CD4-positive, alpha-beta memory T cell (primary cell): ENCODE measurements around the gene SLC35B1. TPM values are rescaled to one million over a fixed set of nuclear protein-coding genes. Genes with fewer than 3 reads are reported as not detected.

Source experiments
- CTCF ChIA-PET: fragments of 350-600 bp; sonication (Branson Sonifier 250); formaldehyde crosslinking; loops from one replicate; lab custom pipeline; 2021; ENCODE audit warnings: inconsistent platforms; ENCODE audit not compliant: partially characterized antibody; lab: Charles Lee
- POLR2A ChIA-PET: fragments of 350-600 bp; sonication (Branson Sonifier 250); formaldehyde crosslinking; loops from one replicate; lab custom pipeline; 2021; ENCODE audit not compliant: partially characterized antibody; lab: Charles Lee
- DNase-seq, 5 donors: peaks; one replicate each; pipeline versions ENCODE4 v3.0.0 to v3.0.0-alpha.2; 2020 to 2022; ENCODE audit warnings: mixed read lengths in 1 of 5
- H3K27ac ChIP-seq: one replicate; pipeline ENCODE4 v1.7.0; 2013; ENCODE audit warnings: low read depth, low read length
- H3K27me3 ChIP-seq: 2 replicates; pipeline ENCODE4 v1.7.0; 2013; ENCODE audit warnings: mild to moderate bottlenecking, low read length, moderate library complexity; ENCODE audit not compliant: insufficient read depth
- H3K36me3 ChIP-seq: 2 replicates; pipeline ENCODE4 v1.7.0; 2013; ENCODE audit warnings: mild to moderate bottlenecking, low read length, moderate library complexity; ENCODE audit not compliant: insufficient read depth
- H3K4me1 ChIP-seq: 2 replicates; pipeline ENCODE4 v1.7.0; 2013; ENCODE audit warnings: mild to moderate bottlenecking, low read length, moderate library complexity; ENCODE audit not compliant: insufficient read depth
- H3K4me3 ChIP-seq, 2 donors: one replicate each; pipeline ENCODE4 v1.7.0; 2013; ENCODE audit warnings: low read length in 2 of 2, mild to moderate bottlenecking in 1 of 2
- H3K9me3 ChIP-seq, 2 donors: one replicate each; pipeline ENCODE4 v1.7.0; 2013; ENCODE audit warnings: low read length in 2 of 2, control low read depth in 1 of 2; ENCODE audit not compliant: control insufficient read depth in 1 of 2
- H3K27ac Mint-ChIP-seq, 7 donors: one replicate each; pipeline ENCODE4 v1.8.0; 2020 to 2021; ENCODE audit warnings: mixed read lengths in 7 of 7, mild to moderate bottlenecking in 6 of 7, inconsistent platforms in 3 of 7, moderate library complexity in 3 of 7
- H3K27me3 Mint-ChIP-seq, 2 donors: one replicate each; pipeline ENCODE4 v1.8.0; 2020 to 2021; ENCODE audit warnings: mixed read lengths in 2 of 2
- H3K36me3 Mint-ChIP-seq, 2 donors: one replicate each; pipeline ENCODE4 v1.8.0; 2020 to 2021; ENCODE audit warnings: mixed read lengths in 2 of 2, inconsistent platforms in 1 of 2, mild to moderate bottlenecking in 1 of 2
- H3K4me1 Mint-ChIP-seq, 4 donors: one replicate each; pipeline ENCODE4 v1.8.0; 2020 to 2021; ENCODE audit warnings: mixed read lengths in 4 of 4, mild to moderate bottlenecking in 1 of 4
- H3K4me3 Mint-ChIP-seq, 8 donors: one replicate each; pipeline ENCODE4 v1.8.0; 2020 to 2021; ENCODE audit warnings: mixed read lengths in 8 of 8, mild to moderate bottlenecking in 7 of 8, moderate library complexity in 6 of 8, inconsistent platforms in 3 of 8
- H3K9me3 Mint-ChIP-seq, 8 donors: one replicate each; pipeline ENCODE4 v1.8.0; 2020 to 2021; ENCODE audit warnings: mixed read lengths in 8 of 8, mild to moderate bottlenecking in 5 of 8, inconsistent platforms in 3 of 8, moderate library complexity in 1 of 8
- intact Hi-C: fragments of 100-400 bp; cut with micrococcal nuclease; formaldehyde crosslinking; loops from one replicate; pipeline ENCODE4 v1.15.1; 2023
- polyA plus RNA-seq, 2 donors: library from polyadenylated mRNA; unstranded; fragments of 300-500 nt; fragmentation: Illumina TruSeq; gene quantifications; one replicate each; pipeline ENCODE4 v1.2.3, GENCODE V29; 2021
- total RNA-seq, 2 experiments: library from RNA; stranded (reverse); gene quantifications; one replicate each; pipeline ENCODE4 v1.2.3, GENCODE V29; 2021

Gene SLC35B1
- total and polyA plus RNA-seq, 4 experiments from 2014 or later, result 30.8 to 52.1 (median 43.6) TPM

GRCh38 chr17:49745175-49746139 lies 37.7 kb upstream of the SLC35B1 start:
- POLR2A ChIA-PET, result interaction anchor here (1.0 to 10.0 kb wide), 7 partner anchors 13 to 43 kb away, joined by 3 to 427 read pairs (median 51); partner anchors contain the start of genes FAM117A, KAT7 and SLC35B1
- intact Hi-C loops, result no loop called here

GRCh38 chr17:49742166-49742638 lies 34.4 kb upstream of the SLC35B1 start:
- H3K27me3 Mint-ChIP-seq, result no peaks in the 10 kb centered on the region
- peaks cover 19 to 35% of the 10 kb centered on the region in 2 donors for H3K36me3 Mint-ChIP-seq
- Histone ChIP-seq H3K4me1 (peaks cover 97% of the 10 kb centered on the region), H3K9me3 (no peaks in the 10 kb centered on the region), H3K4me3 (peak overlapping the region; percentile 80 to 88), H3K27me3 (no peaks in the 10 kb centered on the region), H3K36me3 (peaks cover 4% of the 10 kb centered on the region), H3K27ac (peak overlapping the region; percentile 99)
- peak overlapping the region; percentile 93 to 99 (median 97) for H3K4me3 Mint-ChIP-seq
- CTCF ChIA-PET, result interaction anchor here (1.6 to 9.1 kb wide), 4 partner anchors 20 to 33 kb away, joined by 3 to 51 read pairs (median 10); partner anchors contain the start of genes FAM117A and SLC35B1
- peak overlapping the region; percentile 99 to 100 (median 100) for H3K27ac Mint-ChIP-seq
- POLR2A ChIA-PET, result interaction anchor here (1.1 to 10.0 kb wide), 11 partner anchors 14 to 79 kb away, joined by 3 to 427 read pairs (median 5); partner anchors contain the start of genes FAM117A, KAT7, SLC35B1 and SPOP
- no peaks in the 10 kb centered on the region for H3K9me3 Mint-ChIP-seq
- DNase-seq, result peak in 3 of 5 donors; percentile 44 to 53 (median 45)
- intact Hi-C loops, result no loop called here
- H3K4me1 Mint-ChIP-seq, result peaks cover 71 to 98% (median 82%) of the 10 kb centered on the region in 4 donors

More at GRCh38 chr17:49745175-49746139, 37.7 kb upstream of the SLC35B1 start:
- Histone ChIP-seq H3K4me3 (no peak overlapping the region), H3K36me3 (peaks cover 4% of the 10 kb centered on the region), H3K27me3 (no peaks in the 10 kb centered on the region), H3K9me3 (no peaks in the 10 kb centered on the region), H3K4me1 (peaks cover 99% of the 10 kb centered on the region), H3K27ac (peak overlapping the region; percentile 89)
- Mint-ChIP-seq H3K36me3 (peaks cover 24 to 46% of the 10 kb centered on the region in 2 donors), H3K4me1 (peaks cover 71 to 98% (median 82%) of the 10 kb centered on the region in 4 donors), H3K27me3 (no peaks in the 10 kb centered on the region), H3K4me3 (peak overlapping the region; percentile 10 to 90 (median 80)), H3K27ac (peak overlapping the region; percentile 94 to 99 (median 97)), H3K9me3 (no peaks in the 10 kb centered on the region)
- DNase-seq, result no peak
- CTCF ChIA-PET, result interaction anchor here (1.1 to 3.5 kb wide), 4 partner anchors 13 to 75 kb away, joined by 5 to 23 read pairs (median 20); no protein-coding TSS in a partner anchor

GRCh38 chr17:49741692-49742076 lies 33.9 kb upstream of the SLC35B1 start:
- H3K36me3 Mint-ChIP-seq, result peaks cover 20 to 34% of the 10 kb centered on the region in 2 donors
- H3K4me1 ChIP-seq, result peaks cover 97% of the 10 kb centered on the region
- peak overlapping the region; percentile 93 to 99 (median 97) for H3K4me3 Mint-ChIP-seq
- H3K9me3 Mint-ChIP-seq, result no peaks in the 10 kb centered on the region
- DNase-seq, result no peak
- POLR2A ChIA-PET, result interaction anchor here (1.1 to 10.0 kb wide), 11 partner anchors 7 to 76 kb away, joined by 3 to 427 read pairs (median 6); partner anchors contain the start of genes FAM117A, KAT7, SLC35B1 and SPOP
- H3K27ac ChIP-seq, result peak overlapping the region; percentile 99
- CTCF ChIA-PET, result interaction anchor here (1.6 to 9.1 kb wide), 4 partner anchors 21 to 33 kb away, joined by 3 to 51 read pairs (median 10); partner anchors contain the start of genes FAM117A and SLC35B1
- peaks cover 4% of the 10 kb centered on the region for H3K36me3 ChIP-seq
- H3K4me1 Mint-ChIP-seq, result peaks cover 71 to 98% (median 82%) of the 10 kb centered on the region in 4 donors
- no peaks in the 10 kb centered on the region for H3K27me3 ChIP-seq
- intact Hi-C loops, result no loop called here
- no peaks in the 10 kb centered on the region for H3K27me3 Mint-ChIP-seq
- peak overlapping the region; percentile 99 to 100 (median 100) for H3K27ac Mint-ChIP-seq
- H3K9me3 ChIP-seq, result no peaks in the 10 kb centered on the region
- peak overlapping the region; percentile 80 to 88 for H3K4me3 ChIP-seq

- H3K4me1 Mint-ChIP-seq, result peaks cover 70 to 98% (median 81%) of the 10 kb centered on the region in 4 donors
- peak overlapping the region; percentile 99 to 100 (median 100) for H3K27ac Mint-ChIP-seq
- peak overlapping the region; percentile 99 for H3K27ac ChIP-seq
- ChIA-PET POLR2A (interaction anchor here (1.3 to 10.0 kb wide), 11 partner anchors 7 to 53 kb away, joined by 5 to 427 read pairs (median 8); partner anchors contain the start of genes FAM117A, KAT7 and SLC35B1), CTCF (interaction anchor here (0.8 to 9.1 kb wide), 6 partner anchors 11 to 32 kb away, joined by 3 to 51 read pairs (median 6); partner anchors contain the start of genes FAM117A and SLC35B1)
- no peaks in the 10 kb centered on the region for H3K27me3 ChIP-seq
- peaks cover 24 to 34% of the 10 kb centered on the region in 2 donors for H3K36me3 Mint-ChIP-seq
- peaks cover 97% of the 10 kb centered on the region for H3K4me1 ChIP-seq
- peak overlapping the region; percentile 80 to 88 for H3K4me3 ChIP-seq
- H3K9me3 Mint-ChIP-seq, result no peaks in the 10 kb centered on the region
- intact Hi-C loops, result no loop called here
- peak in 1 of 5 donors; percentile 45 for DNase-seq
- no peaks in the 10 kb centered on the region for H3K27me3 Mint-ChIP-seq
- peak overlapping the region; percentile 93 to 99 (median 97) for H3K4me3 Mint-ChIP-seq
- H3K9me3 ChIP-seq, result no peaks in the 10 kb centered on the region
- H3K36me3 ChIP-seq, result peaks cover 4% of the 10 kb centered on the region
Observed at GRCh38 chr17:49741009-49741691, 33.4 kb upstream of the SLC35B1 start.

GRCh38 chr17:49739641-49740271 lies 32.0 kb upstream of the SLC35B1 start:
- peak overlapping the region; percentile 99 to 100 (median 100) for H3K27ac Mint-ChIP-seq
- peak overlapping the region; percentile 93 to 99 (median 97) for H3K4me3 Mint-ChIP-seq
- ChIA-PET CTCF (interaction anchor here (1.0 to 9.1 kb wide), 8 partner anchors 10 to 112 kb away, joined by 3 to 51 read pairs (median 4); partner anchors contain the start of genes FAM117A and SLC35B1), POLR2A (interaction anchor here (0.7 to 10.0 kb wide), 23 partner anchors 8 to 371 kb away, joined by 3 to 427 read pairs (median 5); partner anchors contain the start of genes FAM117A, KAT7, NXPH3 and SLC35B1)
- DNase-seq, result peak; percentile 96 to 100 (median 99)
- no peaks in the 10 kb centered on the region for H3K9me3 ChIP-seq
- peaks cover 18 to 28% of the 10 kb centered on the region in 2 donors for H3K36me3 Mint-ChIP-seq
- H3K27ac ChIP-seq, result peak overlapping the region; percentile 99
- H3K4me1 ChIP-seq, result peaks cover 97% of the 10 kb centered on the region
- no peaks in the 10 kb centered on the region for H3K27me3 Mint-ChIP-seq
- intact Hi-C loops, result loop anchor here (1.0 kb wide), 7 partner anchors 9 to 61 kb away; partner anchors contain the start of genes FAM117A, KAT7 and SPOP
- H3K4me3 ChIP-seq, result peak overlapping the region; percentile 32 to 80
- H3K9me3 Mint-ChIP-seq, result no peaks in the 10 kb centered on the region
- no peaks in the 10 kb centered on the region for H3K36me3 ChIP-seq
- peaks cover 68 to 94% (median 78%) of the 10 kb centered on the region in 4 donors for H3K4me1 Mint-ChIP-seq
- no peaks in the 10 kb centered on the region for H3K27me3 ChIP-seq
